ENCODE measurements around the gene DGCR2. TPM values are rescaled to one million over a fixed set of nuclear protein-coding genes. Genes with fewer than 3 reads are reported as not detected.

DGCR2 gene
- total and polyA plus RNA-seq, 3 donors from 2014 or later = 64.6 to 106 (median 89.5) TPM

- Histone ChIP-seq H3K36me3 (ENCODE audit: low read depth, missing control alignments) (no peaks in the 10 kb centered on the region), H3K4me3 (no peak overlapping the region), H3K9me3 (no peaks in the 10 kb centered on the region), H3K4me1 (peaks cover 34% of the 10 kb centered on the region), H3K27ac (no peak overlapping the region), H3K27me3 (no peaks in the 10 kb centered on the region)
- intact Hi-C loops (cut with DNase I; ENCODE audit: low total_unique reads) = no loop called here
- no peak for DNase-seq
- TF ChIP-seq POLR2A (IDR thresholded peaks at IDR 0.05) (no peak), CTCF (IDR thresholded peaks at IDR 0.05) (no peak)
- 79 to 92% methylated on average over 9 of the region's 9 CpGs for WGBS, 2 donors
Observed at GRCh38 chr22:19117111-19117512, 5.1 kb downstream of the DGCR2 start.

- intact Hi-C loops (cut with DNase I; ENCODE audit: low total_unique reads) = no loop called here
- no peaks in the 10 kb centered on the region for H3K27me3 ChIP-seq
- 67 to 85% methylated on average over 4 of the region's 4 CpGs for WGBS, 2 donors
- H3K9me3 ChIP-seq = no peaks in the 10 kb centered on the region
- DNase-seq = no peak
- TF ChIP-seq POLR2A (IDR thresholded peaks at IDR 0.05) (no peak), CTCF (IDR thresholded peaks at IDR 0.05) (no peak)
- H3K27ac ChIP-seq = no peak overlapping the region
- peaks cover 27% of the 10 kb centered on the region for H3K4me1 ChIP-seq
- no peak overlapping the region for H3K4me3 ChIP-seq
- H3K36me3 ChIP-seq (ENCODE audit: low read depth, missing control alignments) = no peaks in the 10 kb centered on the region
Observed at GRCh38 chr22:19115628-19116027, 6.6 kb downstream of the DGCR2 start.

GRCh38 chr22:19114984-19115552, 7.1 kb downstream of the DGCR2 start:
- intact Hi-C loops (cut with DNase I; ENCODE audit: low total_unique reads) = no loop called here
- DNase-seq = no peak
- Histone ChIP-seq H3K27me3 (no peaks in the 10 kb centered on the region), H3K4me1 (peaks cover 21% of the 10 kb centered on the region), H3K27ac (no peak overlapping the region), H3K9me3 (no peaks in the 10 kb centered on the region), H3K4me3 (no peak overlapping the region), H3K36me3 (ENCODE audit: low read depth, missing control alignments) (no peaks in the 10 kb centered on the region)
- 83 to 91% methylated on average over 2 to 4 of the region's 4 CpGs for WGBS, 2 donors
- TF ChIP-seq POLR2A (IDR thresholded peaks at IDR 0.05) (no peak), CTCF (IDR thresholded peaks at IDR 0.05) (no peak)

- Histone ChIP-seq H3K36me3 (ENCODE audit: low read depth, missing control alignments) (no peaks in the 10 kb centered on the region), H3K4me1 (peaks cover 11% of the 10 kb centered on the region), H3K4me3 (no peak overlapping the region), H3K27me3 (no peaks in the 10 kb centered on the region), H3K9me3 (no peaks in the 10 kb centered on the region), H3K27ac (no peak overlapping the region)
- intact Hi-C loops (cut with DNase I; ENCODE audit: low total_unique reads) = no loop called here
- DNase-seq = no peak
- TF ChIP-seq POLR2A (IDR thresholded peaks at IDR 0.05) = no peak
- no peak for TF ChIP-seq CTCF (IDR thresholded peaks at IDR 0.05)
- WGBS, 2 donors = 98 to 99% methylated on average over 5 of the region's 5 CpGs
Observed at GRCh38 chr22:19113429-19113828, 8.8 kb downstream of the DGCR2 start.

GRCh38 chr22:19111584-19111983, 10.6 kb downstream of the DGCR2 start:
- H3K27me3 ChIP-seq = no peaks in the 10 kb centered on the region
- H3K36me3 ChIP-seq (ENCODE audit: low read depth, missing control alignments) = no peaks in the 10 kb centered on the region
- TF ChIP-seq POLR2A (IDR thresholded peaks at IDR 0.05) (no peak), CTCF (IDR thresholded peaks at IDR 0.05) (no peak)
- WGBS, 2 donors = 84 to 95% methylated on average over 3 of the region's 3 CpGs
- no peak for DNase-seq
- H3K27ac ChIP-seq = no peak overlapping the region
- intact Hi-C loops (cut with DNase I; ENCODE audit: low total_unique reads) = no loop called here
- no peaks in the 10 kb centered on the region for H3K9me3 ChIP-seq
- H3K4me3 ChIP-seq = no peak overlapping the region
- peaks cover 10% of the 10 kb centered on the region for H3K4me1 ChIP-seq
